GM12878 (cell line): ENCODE data around the gene RGS4. TPM values are rescaled to one million over a fixed set of nuclear protein-coding genes. Genes with fewer than 3 reads are reported as not detected.

Source experiments
- ATAC-seq: fragments of 200-7000 bp; cut with Tn5 transposase; 3 replicates; pipeline ENCODE4 v1.9.1; 2020; ENCODE audit warnings: mild to moderate bottlenecking, moderate library complexity
- BruUV-seq: library from RNA; stranded (reverse); fragments of 400-500 nt; replicated peaks from 2 replicates; lab custom pipeline; 2021; lab: Mats Ljungman, UMichigan
- CTCF ChIA-PET: fragments of 300-600 bp; sonication (Branson Sonifier 250); formaldehyde crosslinking; extraction: SDS; loops from one replicate; lab custom pipeline; 2021; ENCODE audit warnings: inconsistent platforms; lab: Yijun Ruan, JAX
- POLR2A ChIA-PET: fragments of 350-600 bp; formaldehyde crosslinking; extraction: SDS; loops from one replicate; lab custom pipeline; 2021; ENCODE audit warnings: inconsistent platforms; lab: Charles Lee
- RAD21 ChIA-PET: fragments of 300-600 bp; sonication (Branson Sonifier 250); formaldehyde crosslinking; loops from one replicate; lab custom pipeline; 2023; ENCODE audit warnings: antibody characterized with exemption; ENCODE audit not compliant: unreplicated experiment; lab: Charles Lee
- SMC1A ChIA-PET: fragments of 300-600 bp; sonication (Branson Sonifier 250); formaldehyde crosslinking; loops from one replicate; lab custom pipeline; 2023; ENCODE audit not compliant: unreplicated experiment, uncharacterized antibody; lab: Charles Lee
- DNase-seq: peaks from one replicate; pipeline ENCODE4 v3.0.0-alpha.2; 2011; ENCODE audit warnings: low read depth, low spot score
- FAIRE-seq: peaks from 3 replicates; lab custom pipeline; 2011; peaks lifted over from hg19 to GRCh38; lab: Jason Lieb, UNC
- H2AFZ ChIP-seq: 2 replicates; pipeline ENCODE4 v1.6.0; 2011; ENCODE audit warnings: low read depth, low read length, control low read depth; ENCODE audit not compliant: control insufficient read depth
- H3K27ac ChIP-seq: 2 replicates; pipeline ENCODE4 v1.5.1; 2011; ENCODE audit warnings: control low read depth; ENCODE audit not compliant: control insufficient read depth, insufficient read depth
- H3K27me3 ChIP-seq, 2 experiments: replicated peaks in 1 of 2; 2 replicates each; pipeline versions ENCODE4 v1.6.0 to v1.6.1; 2011; ENCODE audit warnings: low read length in 1 of 2; ENCODE audit not compliant: control insufficient read depth in 2 of 2, insufficient read depth in 2 of 2
- H3K36me3 ChIP-seq, 2 experiments: 2 replicates each; pipeline ENCODE4 v1.5.1; 2011; ENCODE audit warnings: low read length in 1 of 2; ENCODE audit not compliant: control insufficient read depth in 2 of 2, insufficient read depth in 2 of 2
- H3K4me1 ChIP-seq: 2 replicates; pipeline ENCODE4 v1.6.1; 2011; ENCODE audit warnings: mild to moderate bottlenecking, low read length, moderate library complexity, mixed read lengths; ENCODE audit not compliant: control insufficient read depth, insufficient read depth
- H3K4me2 ChIP-seq: 2 replicates; pipeline ENCODE4 v1.6.0; 2011; ENCODE audit warnings: control low read depth; ENCODE audit not compliant: control insufficient read depth, insufficient read depth
- H3K4me3 ChIP-seq: fragments of 200-600 bp; sonication (generic); 2 replicates; pipeline ENCODE4 v1.5.1; 2016
- H3K79me2 ChIP-seq: 2 replicates; pipeline ENCODE4 v1.6.0; 2011; ENCODE audit warnings: low read length; ENCODE audit not compliant: control insufficient read depth, insufficient read depth
- H3K9ac ChIP-seq: 2 replicates; pipeline ENCODE4 v1.8.0; 2011; ENCODE audit warnings: low read length, control low read depth, mixed read lengths; ENCODE audit not compliant: control insufficient read depth, insufficient read depth
- H3K9me3 ChIP-seq: replicated peaks from 3 replicates; pipeline ENCODE4 v1.5.1; 2011; ENCODE audit warnings: mild to moderate bottlenecking, low read length; ENCODE audit not compliant: control insufficient read depth, insufficient read depth
- H4K20me1 ChIP-seq: 2 replicates; pipeline ENCODE4 v1.6.0; 2011; ENCODE audit not compliant: control insufficient read depth, insufficient read depth
- CHD2 ChIP-seq: IDR thresholded peaks from 2 replicates; pipeline ENCODE4 v1.6.1; 2011; ENCODE audit warnings: low read depth, low read length, improper control_type of control experiment, borderline replicate concordance
- FOXK2 ChIP-seq: fragments of 450-650 bp; IDR thresholded peaks from 2 replicates; pipeline ENCODE4 v1.6.1; 2017; ENCODE audit warnings: mild to moderate bottlenecking, moderate library complexity
- HCFC1 ChIP-seq: fragments of 150-350 bp; IDR thresholded peaks from 2 replicates; pipeline ENCODE4 v1.6.1; 2014; ENCODE audit warnings: low read length
- HDAC6 ChIP-seq: fragments of 200-600 bp; sonication (generic); IDR thresholded peaks from one replicate; pipeline ENCODE4 v1.8.0; 2017; ENCODE audit warnings: antibody characterized with exemption; ENCODE audit not compliant: unreplicated experiment
- MXI1 ChIP-seq: fragments of 150-350 bp; IDR thresholded peaks from 2 replicates; pipeline ENCODE4 v1.6.1; 2011; ENCODE audit warnings: low read depth, mild to moderate bottlenecking, inconsistent platforms, low read length, improper control_type of control experiment
- NRF1 ChIP-seq: conservative IDR thresholded peaks from 2 replicates; pipeline ENCODE4 v1.6.1; 2011; ENCODE audit warnings: mild to moderate bottlenecking, low read depth, low read length, improper control_type of control experiment
- RB1 ChIP-seq: fragments of 450-650 bp; formaldehyde crosslinking; IDR thresholded peaks from 2 replicates; pipeline ENCODE4 v1.6.1; 2017; ENCODE audit warnings: mild to moderate bottlenecking, borderline replicate concordance
- RBBP5 ChIP-seq: fragments of 200-600 bp; sonication (generic); conservative IDR thresholded peaks from 2 replicates; pipeline ENCODE4 v1.6.1; 2016
- ZNF24 ChIP-seq: fragments of 450-650 bp; IDR thresholded peaks from 2 replicates; pipeline ENCODE4 v1.6.1; 2017; ENCODE audit warnings: antibody characterized with exemption, mild to moderate bottlenecking
- in situ Hi-C: fragments of 300-500 bp; cut with MboI; formaldehyde crosslinking; loops from 9 replicates; pipeline ENCODE4 v1.14.3; 2018; ENCODE audit warnings: mixed read lengths
- intact Hi-C: fragments of 100-400 bp; cut with micrococcal nuclease; formaldehyde crosslinking; loops from one replicate; pipeline ENCODE4 v1.14.2; 2022; ENCODE audit not compliant: unreplicated experiment
- polyA plus RNA-seq, 11 experiments: library from polyadenylated mRNA; depleted of rRNA in 4 of 11; unstranded in 6 of 11; stranded (reverse) in 5 of 11; fragments of >200 nt; fragmentation: Nextera tagmentation in 4 of 11; fragmentation: Illumina TruSeq in 1 of 11; extraction: Ambion mirVana in 4 of 11; extraction: Trizol in 1 of 11; gene quantifications; 1 replicate in 1 of 11; 2 replicates in 10 of 11; pipeline versions ENCODE4 v1.2.1 to v1.2.3, GENCODE V29; 2011 to 2016; ENCODE audit warnings: inconsistent platforms in 2 of 11, missing spikeins in 2 of 11, low read depth in 1 of 11
- total RNA-seq, 4 experiments: library from RNA; depleted of rRNA in 3 of 4; stranded (reverse); fragments of >200 nt in 3 of 4; fragmentation: Illumina TruSeq in 1 of 4; extraction: Trizol in 1 of 4; gene quantifications; 2 replicates each; pipeline versions ENCODE4 v1.2.1 to v1.2.3, GENCODE V29; 2013 to 2021
- TF ChIP-seq, protein P1 (sequence below): IDR thresholded peaks from 2 replicates; pipeline ENCODE4 v1.6.1; 2011; ENCODE audit warnings: borderline replicate concordance, low read depth, mild to moderate bottlenecking, moderate library complexity, mixed read lengths, low read length; ENCODE audit not compliant: insufficient read depth; ENCODE audit errors: extremely low read length
- TF ChIP-seq, protein P2 (sequence below): fragments of 450-650 bp; IDR thresholded peaks from 2 replicates; pipeline ENCODE4 v1.6.1; 2016; ENCODE audit warnings: mild to moderate bottlenecking
- TF ChIP-seq, protein P3 (sequence below): fragments of 450-650 bp; IDR thresholded peaks from 2 replicates; pipeline ENCODE4 v1.6.1; 2016; ENCODE audit warnings: mild to moderate bottlenecking, moderate library complexity, borderline replicate concordance
- TF ChIP-seq, protein P4 (sequence below): IDR thresholded peaks from 2 replicates; pipeline ENCODE4 v1.6.1; 2012; ENCODE audit warnings: low read length, inconsistent platforms
- TF ChIP-seq, protein P5 (sequence below): fragments of 450-650 bp; IDR thresholded peaks from 2 replicates; pipeline ENCODE4 v1.6.1; 2014; ENCODE audit warnings: mild to moderate bottlenecking

Gene RGS4
- total and polyA plus RNA-seq, 10 of the 15 experiments (the other 5 are each of a cell fraction or from before 2014, with no cell fraction given), result 0.05 to 0.14 TPM; not detected in 8

DNA sequence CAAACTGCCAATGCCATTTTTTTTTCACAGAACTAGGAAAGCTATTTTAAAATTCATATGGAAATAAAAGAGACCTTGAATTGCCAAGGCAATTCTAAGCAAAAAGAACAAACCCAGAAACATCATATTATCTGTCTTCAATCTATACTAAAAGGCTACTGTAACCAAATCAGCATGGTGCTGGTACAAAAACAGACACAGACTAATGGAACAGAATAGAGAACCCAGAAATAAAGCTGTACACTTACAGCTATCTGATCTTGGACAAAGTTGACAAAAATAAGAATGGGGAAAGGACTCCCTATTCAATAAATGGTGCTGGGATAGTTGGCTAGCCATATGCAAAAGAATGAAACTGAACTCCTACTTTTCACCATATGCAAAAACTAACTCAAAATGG is 50.5 kb downstream of the RGS4 start:
- intact Hi-C loops, result no loop called here
- Histone ChIP-seq H4K20me1 (no peaks in the 10 kb centered on the region), H2AFZ (no peak overlapping the region), H3K4me3 (no peak overlapping the region), H3K79me2 (no peaks in the 10 kb centered on the region)
- no peak for FAIRE-seq
- no TSS peak for BruUV-seq
- ChIA-PET SMC1A (interaction anchor here (1.2 kb wide), 1 partner anchor 194 kb away, joined by 3 read pairs; no protein-coding TSS in a partner anchor), RAD21 (no interaction called here)
- TF ChIP-seq, protein P1, sequence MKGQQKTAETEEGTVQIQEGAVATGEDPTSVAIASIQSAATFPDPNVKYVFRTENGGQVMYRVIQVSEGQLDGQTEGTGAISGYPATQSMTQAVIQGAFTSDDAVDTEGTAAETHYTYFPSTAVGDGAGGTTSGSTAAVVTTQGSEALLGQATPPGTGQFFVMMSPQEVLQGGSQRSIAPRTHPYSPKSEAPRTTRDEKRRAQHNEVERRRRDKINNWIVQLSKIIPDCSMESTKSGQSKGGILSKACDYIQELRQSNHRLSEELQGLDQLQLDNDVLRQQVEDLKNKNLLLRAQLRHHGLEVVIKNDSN, result no peak
- no peak for TF ChIP-seq RBBP5
- TF ChIP-seq NRF1, result no peak
- no peak for TF ChIP-seq ZNF24
- no peak for TF ChIP-seq HDAC6
- no peak for TF ChIP-seq MXI1
- TF ChIP-seq, protein P2, sequence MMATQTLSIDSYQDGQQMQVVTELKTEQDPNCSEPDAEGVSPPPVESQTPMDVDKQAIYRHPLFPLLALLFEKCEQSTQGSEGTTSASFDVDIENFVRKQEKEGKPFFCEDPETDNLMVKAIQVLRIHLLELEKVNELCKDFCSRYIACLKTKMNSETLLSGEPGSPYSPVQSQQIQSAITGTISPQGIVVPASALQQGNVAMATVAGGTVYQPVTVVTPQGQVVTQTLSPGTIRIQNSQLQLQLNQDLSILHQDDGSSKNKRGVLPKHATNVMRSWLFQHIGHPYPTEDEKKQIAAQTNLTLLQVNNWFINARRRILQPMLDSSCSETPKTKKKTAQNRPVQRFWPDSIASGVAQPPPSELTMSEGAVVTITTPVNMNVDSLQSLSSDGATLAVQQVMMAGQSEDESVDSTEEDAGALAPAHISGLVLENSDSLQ, result no peak
- TF ChIP-seq, protein P3, sequence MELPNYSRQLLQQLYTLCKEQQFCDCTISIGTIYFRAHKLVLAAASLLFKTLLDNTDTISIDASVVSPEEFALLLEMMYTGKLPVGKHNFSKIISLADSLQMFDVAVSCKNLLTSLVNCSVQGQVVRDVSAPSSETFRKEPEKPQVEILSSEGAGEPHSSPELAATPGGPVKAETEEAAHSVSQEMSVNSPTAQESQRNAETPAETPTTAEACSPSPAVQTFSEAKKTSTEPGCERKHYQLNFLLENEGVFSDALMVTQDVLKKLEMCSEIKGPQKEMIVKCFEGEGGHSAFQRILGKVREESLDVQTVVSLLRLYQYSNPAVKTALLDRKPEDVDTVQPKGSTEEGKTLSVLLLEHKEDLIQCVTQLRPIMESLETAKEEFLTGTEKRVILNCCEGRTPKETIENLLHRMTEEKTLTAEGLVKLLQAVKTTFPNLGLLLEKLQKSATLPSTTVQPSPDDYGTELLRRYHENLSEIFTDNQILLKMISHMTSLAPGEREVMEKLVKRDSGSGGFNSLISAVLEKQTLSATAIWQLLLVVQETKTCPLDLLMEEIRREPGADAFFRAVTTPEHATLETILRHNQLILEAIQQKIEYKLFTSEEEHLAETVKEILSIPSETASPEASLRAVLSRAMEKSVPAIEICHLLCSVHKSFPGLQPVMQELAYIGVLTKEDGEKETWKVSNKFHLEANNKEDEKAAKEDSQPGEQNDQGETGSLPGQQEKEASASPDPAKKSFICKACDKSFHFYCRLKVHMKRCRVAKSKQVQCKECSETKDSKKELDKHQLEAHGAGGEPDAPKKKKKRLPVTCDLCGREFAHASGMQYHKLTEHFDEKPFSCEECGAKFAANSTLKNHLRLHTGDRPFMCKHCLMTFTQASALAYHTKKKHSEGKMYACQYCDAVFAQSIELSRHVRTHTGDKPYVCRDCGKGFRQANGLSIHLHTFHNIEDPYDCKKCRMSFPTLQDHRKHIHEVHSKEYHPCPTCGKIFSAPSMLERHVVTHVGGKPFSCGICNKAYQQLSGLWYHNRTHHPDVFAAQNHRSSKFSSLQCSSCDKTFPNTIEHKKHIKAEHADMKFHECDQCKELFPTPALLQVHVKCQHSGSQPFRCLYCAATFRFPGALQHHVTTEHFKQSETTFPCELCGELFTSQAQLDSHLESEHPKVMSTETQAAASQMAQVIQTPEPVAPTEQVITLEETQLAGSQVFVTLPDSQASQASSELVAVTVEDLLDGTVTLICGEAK, result no peak
- TF ChIP-seq, protein P4, sequence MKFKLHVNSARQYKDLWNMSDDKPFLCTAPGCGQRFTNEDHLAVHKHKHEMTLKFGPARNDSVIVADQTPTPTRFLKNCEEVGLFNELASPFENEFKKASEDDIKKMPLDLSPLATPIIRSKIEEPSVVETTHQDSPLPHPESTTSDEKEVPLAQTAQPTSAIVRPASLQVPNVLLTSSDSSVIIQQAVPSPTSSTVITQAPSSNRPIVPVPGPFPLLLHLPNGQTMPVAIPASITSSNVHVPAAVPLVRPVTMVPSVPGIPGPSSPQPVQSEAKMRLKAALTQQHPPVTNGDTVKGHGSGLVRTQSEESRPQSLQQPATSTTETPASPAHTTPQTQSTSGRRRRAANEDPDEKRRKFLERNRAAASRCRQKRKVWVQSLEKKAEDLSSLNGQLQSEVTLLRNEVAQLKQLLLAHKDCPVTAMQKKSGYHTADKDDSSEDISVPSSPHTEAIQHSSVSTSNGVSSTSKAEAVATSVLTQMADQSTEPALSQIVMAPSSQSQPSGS, result no peak
- TF ChIP-seq HCFC1, result no peak
- TF ChIP-seq, protein P5, sequence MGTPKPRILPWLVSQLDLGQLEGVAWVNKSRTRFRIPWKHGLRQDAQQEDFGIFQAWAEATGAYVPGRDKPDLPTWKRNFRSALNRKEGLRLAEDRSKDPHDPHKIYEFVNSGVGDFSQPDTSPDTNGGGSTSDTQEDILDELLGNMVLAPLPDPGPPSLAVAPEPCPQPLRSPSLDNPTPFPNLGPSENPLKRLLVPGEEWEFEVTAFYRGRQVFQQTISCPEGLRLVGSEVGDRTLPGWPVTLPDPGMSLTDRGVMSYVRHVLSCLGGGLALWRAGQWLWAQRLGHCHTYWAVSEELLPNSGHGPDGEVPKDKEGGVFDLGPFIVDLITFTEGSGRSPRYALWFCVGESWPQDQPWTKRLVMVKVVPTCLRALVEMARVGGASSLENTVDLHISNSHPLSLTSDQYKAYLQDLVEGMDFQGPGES, result no peak
- no peak for TF ChIP-seq FOXK2
- no peak for TF ChIP-seq CHD2
- no peak for TF ChIP-seq RB1
- TF ChIP-seq, all 136 proteins: peak for 0
- POLR2A ChIA-PET, result no interaction called here
- Histone ChIP-seq H3K9ac (no peak overlapping the region), H3K4me1 (no peaks in the 10 kb centered on the region), H3K9me3 (no peaks in the 10 kb centered on the region), H3K27ac (no peak overlapping the region), H3K36me3 (no peaks in the 10 kb centered on the region), H3K4me2 (no peak overlapping the region), H3K27me3 (no peaks in the 10 kb centered on the region)
- CTCF ChIA-PET, result no interaction called here
- in situ Hi-C loops, result no loop called here
- ATAC-seq, result no peak
- no peak for DNase-seq
